Activated CD8-positive, alpha-beta memory T cell treated with anti-CD3 and anti-CD28 coated beads for 1 hour (primary cell): ENCODE data around the gene CLTA.
"Not testable (repeated sequence)": the region's sequence is repeated elsewhere in the genome, so short reads cannot be mapped to it uniquely, and the experiment has no call there.

Experiments
- DNase-seq, 2 donors: peaks; one replicate each; pipeline ENCODE4 v3.0.0-alpha.2; 2020; ENCODE audit warnings: low read depth in 1 of 2; ENCODE audit errors: extremely low read depth in 1 of 2

CLTA gene

DNA sequence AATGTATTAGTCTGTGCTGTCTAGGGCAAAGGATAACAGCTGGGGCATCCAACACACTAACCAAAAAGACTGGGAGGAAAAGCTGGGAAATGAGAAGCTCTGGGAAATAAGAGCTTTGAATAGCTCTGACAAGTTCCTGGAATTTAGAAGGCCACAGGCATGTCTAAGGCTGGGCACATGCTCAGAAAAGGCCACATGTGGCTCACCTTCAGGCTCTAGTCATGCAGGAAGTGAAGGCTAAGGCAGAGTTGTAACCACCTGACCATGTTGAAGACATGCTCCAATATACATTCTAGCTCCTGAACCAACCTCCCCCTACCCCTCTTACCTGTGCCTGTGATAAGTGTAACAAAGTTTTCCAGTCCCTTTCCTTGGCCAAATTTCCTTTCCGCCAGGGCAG lies 31.7 kb downstream of the CLTA start:
- no peak for DNase-seq

DNA sequence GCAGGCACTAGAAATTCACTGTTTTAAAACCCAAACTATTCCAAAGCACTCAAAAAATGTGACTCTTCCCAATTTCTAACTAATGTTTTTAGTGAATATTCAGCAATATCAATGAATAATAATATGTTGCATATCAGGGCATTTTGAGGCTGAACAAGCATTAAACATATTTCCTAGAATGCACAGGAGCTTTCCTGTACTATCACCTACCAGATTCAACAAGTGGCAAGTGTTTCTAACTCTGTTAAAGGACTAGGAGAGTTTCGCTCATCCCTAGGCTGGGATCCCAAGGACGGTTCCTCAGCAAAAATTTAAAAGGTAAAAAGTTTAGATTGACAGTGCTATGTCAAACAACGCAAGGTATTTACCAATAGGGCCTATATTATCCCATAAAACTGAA lies 46.5 kb downstream of the CLTA start:
- DNase-seq: no peak

DNA sequence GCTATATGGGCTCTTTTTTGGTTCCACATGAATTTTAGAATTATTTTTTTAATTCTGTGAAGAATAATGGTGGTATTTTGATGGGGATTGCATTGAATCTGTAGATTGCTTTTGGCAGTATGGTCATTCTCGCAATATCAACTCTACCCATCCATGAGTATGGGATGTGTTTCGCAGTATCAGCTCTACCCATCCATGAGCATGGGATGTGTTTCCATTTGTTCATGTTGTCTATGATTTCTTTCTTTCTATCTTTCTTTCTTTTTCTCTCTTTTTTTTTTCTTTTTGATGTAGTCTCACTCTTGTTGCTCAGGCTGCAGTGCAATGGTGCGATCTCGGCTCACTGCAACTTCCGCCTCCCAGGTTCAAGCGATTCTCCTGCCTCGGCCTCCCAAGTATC lies 48.5 kb downstream of the CLTA start:
- DNase-seq: not testable (repeated sequence)

DNA sequence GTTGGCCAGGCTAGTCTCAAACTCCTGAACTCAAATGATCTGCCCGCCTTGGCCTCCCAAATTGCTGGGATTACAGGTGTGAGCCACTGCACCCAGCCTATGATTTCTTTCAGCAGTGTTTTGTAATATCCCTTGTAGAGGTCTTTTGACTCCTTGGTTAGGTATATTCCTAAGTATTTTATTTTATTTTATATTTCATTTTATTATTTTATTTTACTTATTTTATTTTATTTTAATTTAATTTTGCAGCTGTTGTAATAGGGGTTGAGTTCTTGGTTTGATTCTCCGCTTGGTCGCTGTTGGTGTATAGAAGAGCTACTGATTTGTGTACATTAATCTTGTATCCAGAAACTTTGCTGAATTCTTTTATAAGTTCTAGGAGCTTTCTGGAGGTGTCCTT lies 49.0 kb downstream of the CLTA start:
- not testable (repeated sequence) for DNase-seq

DNA sequence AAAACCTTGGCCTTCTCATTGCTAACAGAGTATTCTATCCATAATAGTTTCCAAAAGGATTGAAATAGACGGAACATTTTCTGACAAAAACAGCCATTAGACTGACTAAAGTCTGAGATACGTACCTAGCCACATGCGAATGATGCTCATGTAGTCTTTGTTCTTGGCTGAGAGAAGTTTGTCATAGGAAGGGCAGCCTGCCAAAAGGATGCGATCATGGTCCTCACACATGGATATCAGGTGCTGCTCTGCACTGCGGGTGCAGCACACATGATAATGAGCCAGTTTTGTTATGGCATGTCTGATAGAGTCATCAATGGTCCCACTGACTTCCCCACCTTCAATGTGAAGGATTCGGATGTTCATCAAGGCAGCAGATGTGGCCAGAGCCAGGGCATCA lies 55.2 kb downstream of the CLTA start:
- no peak for DNase-seq

DNA sequence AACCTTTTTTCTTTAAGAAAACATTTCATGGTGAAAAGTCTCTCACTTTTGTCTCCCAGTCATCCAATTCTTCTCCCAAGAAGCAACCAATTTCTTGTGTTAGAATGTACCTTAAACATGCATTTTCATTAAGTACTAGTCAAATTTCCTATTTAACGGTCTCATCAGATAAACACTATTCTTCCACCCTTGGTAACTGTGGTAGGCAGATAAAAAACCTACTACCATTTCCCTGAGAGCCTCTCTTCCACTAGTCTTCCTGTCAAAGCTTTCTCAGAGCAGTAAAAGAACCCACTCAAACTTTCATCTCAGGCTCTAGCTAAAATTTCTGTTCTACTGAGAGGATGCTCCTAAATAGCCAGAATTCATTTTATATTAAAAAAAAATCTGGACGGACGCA lies 56.6 kb downstream of the CLTA start:
- no peak for DNase-seq

DNA sequence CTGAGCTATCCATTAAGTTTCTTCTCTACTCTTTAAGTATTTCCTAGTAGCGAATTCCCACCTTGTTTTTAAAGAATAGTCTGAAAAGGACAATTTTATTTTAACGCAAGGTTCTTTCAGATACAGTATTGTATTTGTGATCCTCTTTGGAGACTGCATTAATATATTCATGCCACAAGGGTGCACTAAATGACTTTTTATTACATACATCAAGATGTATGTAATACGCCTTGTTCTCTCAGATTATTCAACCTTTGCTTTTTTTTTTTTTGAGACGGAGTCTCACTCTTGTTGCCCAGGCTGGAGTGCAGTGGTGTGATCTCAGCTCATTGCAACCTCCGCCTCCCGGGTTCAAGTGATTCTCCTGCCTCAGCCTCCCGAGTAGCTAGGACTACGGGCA lies 57.3 kb downstream of the CLTA start:
- DNase-seq: not testable (repeated sequence)

DNA sequence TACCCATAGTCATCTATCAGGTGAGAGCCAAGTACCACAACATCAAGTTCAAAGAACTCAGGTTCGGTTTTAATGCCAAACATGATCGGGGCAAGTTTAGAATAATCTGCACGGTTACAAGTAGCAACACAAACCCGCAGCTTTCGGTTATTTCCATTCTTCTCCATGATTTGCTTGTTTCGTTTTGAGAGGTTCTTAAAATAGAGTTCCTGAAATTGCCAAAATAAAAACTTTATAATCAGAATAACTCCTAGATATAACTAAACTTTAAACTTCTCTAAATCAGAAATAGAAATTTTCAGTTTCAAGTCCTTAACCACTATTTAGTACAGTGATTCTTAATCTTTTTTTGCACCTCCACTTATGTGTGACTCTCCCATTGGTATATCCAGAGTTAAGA lies 58.5 kb downstream of the CLTA start:
- no peak for DNase-seq

DNA sequence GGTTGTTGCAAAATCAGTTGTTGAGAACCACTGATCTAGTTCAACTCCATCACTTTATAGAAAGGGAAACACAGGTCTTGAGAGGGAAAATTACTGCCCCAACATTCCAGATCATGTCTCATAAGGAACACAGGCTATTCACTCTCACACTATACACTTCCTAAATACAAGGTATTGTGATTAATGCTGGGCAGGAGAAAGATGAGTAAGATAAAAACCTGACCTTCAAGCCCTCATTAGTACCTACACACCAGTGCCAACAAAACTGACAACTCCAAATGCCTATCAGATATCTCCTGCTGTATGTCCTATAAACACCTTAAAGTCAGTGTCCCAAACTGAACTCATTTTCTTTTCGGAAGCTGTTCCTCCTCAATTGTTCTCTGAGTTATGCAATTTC lies 59.4 kb downstream of the CLTA start:
- no peak for DNase-seq

DNA sequence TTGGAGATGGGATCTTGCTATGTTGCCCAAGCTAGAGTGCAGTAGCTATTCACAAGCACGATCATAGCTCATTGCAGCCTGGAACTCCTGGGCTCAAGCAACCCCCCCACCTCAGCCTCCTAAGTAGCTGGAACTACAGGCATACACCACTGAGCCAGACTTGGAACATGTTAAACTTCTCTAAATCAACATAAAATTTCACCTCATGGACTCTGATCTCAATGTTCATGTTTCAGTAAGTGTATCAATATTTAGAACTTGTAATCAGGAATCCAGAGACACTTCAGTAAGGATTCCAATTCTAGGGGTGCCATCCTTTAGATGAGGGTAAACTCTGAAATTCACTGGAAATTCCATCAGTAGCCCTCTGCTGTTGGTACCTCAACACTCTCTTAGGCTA lies 60.7 kb downstream of the CLTA start:
- DNase-seq: no peak

DNA sequence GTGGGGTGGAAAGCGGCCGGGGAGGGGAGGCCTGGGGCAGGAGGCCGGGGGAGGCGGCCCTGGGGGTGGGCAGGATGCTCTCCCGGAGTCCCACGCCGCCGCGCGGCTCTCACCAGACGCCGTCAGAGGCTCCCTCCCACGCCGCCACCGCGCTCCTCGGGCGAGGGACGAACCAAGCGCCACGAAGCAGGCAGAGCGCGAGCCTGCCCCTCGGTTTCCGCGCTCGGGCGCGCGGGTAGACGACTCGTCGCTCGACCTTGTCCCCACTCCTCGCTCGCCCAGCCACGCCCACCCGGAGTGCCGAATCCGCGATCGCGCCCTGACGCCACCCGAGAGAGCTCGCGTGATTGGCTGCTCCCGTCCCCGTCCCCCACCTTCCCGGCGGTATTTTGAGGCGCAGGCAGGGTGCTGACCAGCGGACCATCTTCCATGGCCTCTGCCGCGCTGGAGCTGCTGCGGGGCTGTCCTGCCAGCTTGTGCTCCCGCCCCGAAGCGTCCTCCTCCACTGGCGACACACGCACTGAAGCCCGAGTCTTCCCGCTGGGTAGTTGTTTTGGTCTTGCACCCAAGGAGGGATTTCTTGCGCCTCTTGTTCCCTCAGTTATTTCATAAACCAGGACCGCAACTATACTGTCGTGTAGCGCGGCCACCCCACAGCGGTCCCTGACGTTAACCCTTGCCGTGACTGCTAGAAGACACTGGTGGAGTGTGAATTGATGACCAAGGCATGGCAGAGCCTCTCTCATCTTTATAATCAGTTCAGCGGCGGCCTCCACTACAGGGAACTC lies 67.7 kb downstream of the CLTA start, which contains the start of gene GNE:
Gene GNE, minus strand, starts transcription at position 241 of the 788 bp plus-strand sequence. CDS start 9,093 bp downstream, outside the sequence.
- DNase-seq: peak; percentile 93 to 97

DNA sequence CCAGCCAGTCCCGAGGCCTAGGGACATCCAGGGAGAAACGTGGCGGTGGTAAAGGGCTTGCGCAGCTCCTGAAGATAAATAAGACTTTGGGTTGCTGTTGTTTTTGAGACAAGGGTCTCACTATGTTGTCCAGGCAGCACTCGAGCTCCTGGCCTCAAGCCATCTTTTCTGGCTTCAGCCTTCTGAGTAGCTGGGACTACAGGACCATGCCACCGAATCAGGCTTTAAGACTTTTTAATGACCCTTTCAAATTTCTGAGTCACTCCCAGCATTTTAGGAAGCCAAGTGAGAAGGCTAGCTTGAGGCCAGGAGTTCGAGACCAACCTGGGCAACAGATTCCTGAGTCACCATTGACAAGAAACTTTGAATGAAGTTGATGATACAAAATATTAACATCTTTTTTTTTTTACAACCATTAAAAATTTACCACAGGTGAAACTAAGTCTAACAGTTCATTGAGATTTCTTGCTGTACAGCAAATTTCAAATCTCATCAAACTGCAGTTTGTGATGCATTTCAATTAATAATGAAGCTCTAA lies 68.3 kb downstream of the CLTA start:
- no peak for DNase-seq
